Measurements from ENCODE around the gene ITGB3.

The ITGB3 gene

DNA sequence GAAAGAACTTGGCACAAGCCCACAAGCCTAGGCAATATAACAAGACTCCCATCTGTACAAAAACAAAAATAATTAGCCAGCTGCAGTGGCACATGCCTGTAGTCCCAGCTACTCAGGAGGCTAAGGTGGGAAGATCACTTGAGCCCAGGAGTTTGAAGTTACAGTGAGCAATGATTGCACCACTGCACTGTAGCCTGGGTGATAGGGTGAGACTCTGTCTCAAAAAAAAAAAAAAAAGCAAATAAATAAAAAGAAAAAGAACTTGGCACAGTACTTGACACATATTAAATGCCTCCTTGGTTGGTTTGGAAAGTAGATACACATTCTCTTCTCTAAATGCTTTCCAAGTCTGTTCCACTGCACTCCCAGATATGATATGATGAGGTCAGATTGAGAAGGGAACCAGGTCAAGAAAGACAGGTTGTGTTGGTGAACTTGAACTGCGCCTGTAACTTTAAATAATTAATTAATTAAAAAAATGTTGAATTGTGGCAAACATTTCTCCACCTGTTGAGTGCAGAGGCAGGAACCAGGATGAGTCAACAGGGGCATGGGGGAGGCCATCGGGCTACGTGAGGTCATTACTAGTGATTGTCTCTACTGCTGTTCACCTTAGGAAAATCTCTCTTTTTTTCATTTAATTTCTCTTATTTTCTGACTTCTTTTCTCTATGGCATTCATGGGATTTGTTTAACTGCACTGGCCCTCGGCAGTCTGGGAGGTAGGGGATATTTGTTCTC, 44.2 kb downstream of the ITGB3 start:
- no peak for DNase-seq (ENCODE audit: low read depth in 2 of 2)

DNA sequence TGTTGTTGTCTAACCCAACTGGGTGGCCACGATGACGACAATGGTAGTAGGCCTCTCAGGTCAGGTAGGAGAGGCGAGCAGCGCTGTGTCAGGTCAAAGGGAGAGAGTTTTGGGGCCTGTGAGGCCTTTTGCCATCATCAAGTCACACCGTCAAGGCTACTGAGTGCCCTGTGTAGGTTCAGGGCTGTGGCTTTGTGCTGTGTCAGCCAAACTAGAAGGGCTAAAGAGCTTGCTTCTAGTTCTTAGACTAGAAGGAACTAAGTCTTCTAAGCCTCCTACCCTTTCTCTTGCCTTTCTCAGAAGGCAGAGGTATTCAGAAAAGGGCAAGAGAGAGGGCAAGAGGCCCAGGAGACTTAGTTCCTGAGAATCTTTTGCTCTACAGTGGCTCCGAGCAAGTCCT, 45.1 kb downstream of the ITGB3 start:
- no peak for DNase-seq (ENCODE audit: low read depth in 2 of 2)

DNA sequence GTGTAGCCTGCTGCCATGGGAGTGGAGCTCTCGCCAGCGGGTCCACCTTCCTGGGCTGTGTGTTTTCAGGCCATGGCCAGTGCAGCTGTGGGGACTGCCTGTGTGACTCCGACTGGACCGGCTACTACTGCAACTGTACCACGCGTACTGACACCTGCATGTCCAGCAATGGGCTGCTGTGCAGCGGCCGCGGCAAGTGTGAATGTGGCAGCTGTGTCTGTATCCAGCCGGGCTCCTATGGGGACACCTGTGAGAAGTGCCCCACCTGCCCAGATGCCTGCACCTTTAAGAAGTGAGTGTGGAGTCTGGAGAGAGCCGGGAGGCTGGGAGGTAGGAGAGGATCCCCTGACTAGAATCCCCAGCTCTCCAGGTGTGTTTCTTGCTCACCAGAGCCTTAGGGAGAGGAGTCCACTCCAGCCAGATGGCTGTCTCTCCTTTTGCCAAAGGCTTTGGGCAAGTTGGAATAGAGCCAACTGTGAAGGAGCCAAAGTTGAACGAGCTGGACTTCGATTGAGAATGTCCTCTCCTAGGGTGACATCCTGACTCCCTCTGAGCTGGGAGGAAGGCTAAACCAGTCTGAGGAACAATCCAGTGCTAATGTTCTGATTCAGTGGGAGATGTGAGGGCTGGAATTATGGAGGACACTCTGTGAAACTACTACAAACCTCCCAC, 45.7 kb downstream of the ITGB3 start:
- DNase-seq (ENCODE audit: low read depth in 2 of 2): no peak

DNA sequence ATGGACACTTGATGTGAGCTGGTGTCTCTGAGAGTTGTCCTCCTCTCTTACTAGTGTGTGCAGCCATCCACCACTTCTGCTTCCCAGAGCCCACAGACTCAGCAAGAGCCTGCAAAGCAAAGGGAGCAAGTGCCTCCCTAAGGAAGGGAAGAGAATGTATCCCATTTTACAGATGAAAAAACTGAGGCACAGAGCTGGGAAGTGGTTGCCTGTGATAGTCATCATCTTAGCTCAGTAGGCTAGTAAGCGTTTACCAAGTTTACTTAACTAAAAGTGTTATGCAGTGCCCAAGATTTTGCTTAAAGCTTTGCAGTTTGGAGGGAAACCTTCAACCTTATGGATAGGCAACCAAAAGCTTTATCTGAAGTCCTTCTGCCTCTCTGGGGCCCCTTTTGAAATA, 47.1 kb downstream of the ITGB3 start:
- DNase-seq (ENCODE audit: low read depth in 2 of 2): no peak

DNA sequence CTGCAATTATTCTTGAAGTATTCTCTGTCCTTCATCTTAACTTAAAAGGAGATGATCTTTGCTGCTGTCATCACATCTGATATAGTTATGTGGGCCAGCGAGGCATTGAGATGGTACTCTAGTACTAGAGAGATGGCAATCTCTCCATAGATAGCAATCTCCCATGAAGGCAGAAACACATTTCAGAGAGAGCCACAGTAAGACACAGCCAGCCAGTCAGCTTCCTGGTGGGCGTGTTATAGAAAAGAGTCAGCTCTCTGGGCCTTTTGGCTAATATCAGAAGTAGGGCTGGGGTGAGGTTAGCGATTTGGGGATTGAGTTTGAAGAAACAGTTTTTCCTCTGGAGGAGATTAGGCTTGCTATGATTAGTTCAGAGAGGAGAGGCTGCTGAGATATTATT, 47.5 kb downstream of the ITGB3 start:
- no peak for DNase-seq (ENCODE audit: low read depth in 2 of 2)

DNA sequence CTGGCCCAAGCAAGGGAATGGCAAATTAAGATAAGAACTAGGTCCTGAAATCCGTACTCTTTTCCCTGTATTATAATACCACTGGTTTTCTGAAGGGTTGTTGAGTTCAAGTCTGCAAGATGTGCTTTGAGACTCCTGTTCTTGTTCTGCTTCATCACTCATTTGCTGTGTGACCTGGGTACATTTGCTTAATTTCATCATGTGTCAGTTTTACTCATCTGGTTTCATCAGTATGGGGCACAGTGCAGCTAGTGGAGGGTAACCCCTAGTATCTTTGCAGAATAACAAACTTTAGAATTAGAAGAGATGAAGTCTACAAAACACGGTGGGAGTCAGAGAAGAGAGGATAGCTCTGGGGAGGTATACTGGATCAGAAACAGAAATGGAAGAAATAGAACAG, 48.2 kb downstream of the ITGB3 start:
- no peak for DNase-seq (ENCODE audit: low read depth in 2 of 2)

DNA sequence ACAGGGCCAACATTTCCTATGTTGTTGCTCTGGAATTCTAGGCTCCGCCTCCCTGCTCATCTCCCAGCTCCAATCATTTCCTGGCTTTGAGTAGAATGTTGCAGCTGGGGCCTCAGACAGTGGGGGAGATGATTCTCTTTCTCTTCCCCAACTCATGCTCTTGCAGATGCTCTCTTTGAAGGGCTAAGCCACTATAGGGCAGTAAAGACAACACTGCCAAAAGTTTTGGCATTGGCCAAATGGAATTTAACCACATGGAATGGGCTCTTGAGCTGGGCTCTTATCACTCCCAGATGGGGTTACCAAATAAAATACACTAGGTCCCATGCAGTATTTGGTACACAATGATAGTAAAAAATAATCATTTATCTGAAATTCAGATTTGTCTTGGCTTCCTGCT, 50.6 kb downstream of the ITGB3 start:
- DNase-seq (ENCODE audit: low read depth in 2 of 2): no peak

DNA sequence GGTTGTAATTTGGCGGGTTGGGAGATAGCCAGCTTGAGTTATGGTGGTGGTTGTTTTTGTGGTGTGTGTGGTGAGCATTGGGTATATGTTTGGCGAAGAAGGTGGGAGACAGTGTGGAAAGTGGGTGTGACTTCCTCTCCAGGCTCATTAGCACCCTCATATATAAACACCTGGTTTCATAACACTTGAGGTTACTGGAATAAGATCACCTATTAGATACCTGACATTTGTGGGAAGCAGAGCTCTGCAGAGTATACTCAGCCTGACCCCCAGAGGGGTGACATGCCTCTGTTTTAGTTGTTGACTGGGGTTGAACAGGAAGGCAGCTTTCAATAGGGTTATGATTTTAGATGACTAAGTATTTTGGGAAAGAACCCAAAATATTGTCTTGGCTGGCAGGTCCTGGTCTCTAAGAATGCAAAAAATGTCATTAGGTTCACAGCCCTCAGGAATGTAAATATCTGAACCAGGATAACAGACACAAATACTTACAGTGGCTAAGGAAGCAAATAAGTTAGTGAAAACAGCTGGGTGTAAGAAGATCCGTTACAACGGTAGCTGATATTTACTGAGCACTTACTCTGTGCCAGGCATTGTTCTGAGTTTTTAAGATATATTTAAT, 51.8 kb downstream of the ITGB3 start:
- DNase-seq (ENCODE audit: low read depth in 2 of 2): no peak

DNA sequence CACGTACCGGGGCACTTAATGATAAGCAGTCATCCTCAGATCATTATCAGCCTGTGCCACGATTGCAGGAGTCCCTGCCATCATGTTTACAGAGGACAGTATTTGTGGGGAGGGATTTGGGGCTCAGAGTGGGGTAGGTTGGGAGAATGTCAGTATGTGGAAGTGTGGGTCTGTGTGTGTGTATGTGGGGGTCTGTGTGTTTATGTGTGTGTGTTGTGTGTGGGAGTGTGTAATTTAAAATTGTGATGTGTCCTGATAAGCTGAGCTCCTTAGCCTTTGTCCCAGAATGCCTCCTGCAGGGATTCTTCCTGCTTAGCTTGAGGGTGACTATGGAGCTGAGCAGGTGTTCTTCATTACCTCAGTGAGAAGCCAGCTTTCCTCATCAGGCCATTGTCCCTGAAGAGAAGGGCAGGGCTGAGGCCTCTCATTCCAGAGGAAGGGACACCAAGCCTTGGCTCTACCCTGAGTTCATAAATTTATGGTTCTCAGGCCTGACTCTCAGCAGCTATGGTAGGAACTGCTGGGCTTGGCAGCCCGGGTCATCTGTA, 56.6 kb downstream of the ITGB3 start:
- DNase-seq (ENCODE audit: low read depth in 2 of 2): no peak

DNA sequence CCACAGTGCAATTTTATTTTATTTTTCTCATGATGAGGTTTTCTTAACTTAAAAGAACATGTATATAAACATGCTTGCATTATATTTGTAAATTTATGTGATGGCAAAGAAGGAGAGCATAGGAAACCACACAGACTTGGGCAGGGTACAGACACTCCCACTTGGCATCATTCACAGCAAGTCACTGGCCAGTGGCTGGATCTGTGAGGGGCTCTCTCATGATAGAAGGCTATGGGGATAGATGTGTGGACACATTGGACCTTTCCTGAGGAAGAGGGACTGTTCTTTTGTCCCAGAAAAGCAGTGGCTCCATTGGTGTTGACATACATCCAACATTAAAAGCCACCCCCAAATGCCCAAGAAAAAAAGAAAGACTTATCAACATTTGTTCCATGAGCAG, 57.8 kb downstream of the ITGB3 start:
- DNase-seq (ENCODE audit: low read depth in 2 of 2): no peak

DNA sequence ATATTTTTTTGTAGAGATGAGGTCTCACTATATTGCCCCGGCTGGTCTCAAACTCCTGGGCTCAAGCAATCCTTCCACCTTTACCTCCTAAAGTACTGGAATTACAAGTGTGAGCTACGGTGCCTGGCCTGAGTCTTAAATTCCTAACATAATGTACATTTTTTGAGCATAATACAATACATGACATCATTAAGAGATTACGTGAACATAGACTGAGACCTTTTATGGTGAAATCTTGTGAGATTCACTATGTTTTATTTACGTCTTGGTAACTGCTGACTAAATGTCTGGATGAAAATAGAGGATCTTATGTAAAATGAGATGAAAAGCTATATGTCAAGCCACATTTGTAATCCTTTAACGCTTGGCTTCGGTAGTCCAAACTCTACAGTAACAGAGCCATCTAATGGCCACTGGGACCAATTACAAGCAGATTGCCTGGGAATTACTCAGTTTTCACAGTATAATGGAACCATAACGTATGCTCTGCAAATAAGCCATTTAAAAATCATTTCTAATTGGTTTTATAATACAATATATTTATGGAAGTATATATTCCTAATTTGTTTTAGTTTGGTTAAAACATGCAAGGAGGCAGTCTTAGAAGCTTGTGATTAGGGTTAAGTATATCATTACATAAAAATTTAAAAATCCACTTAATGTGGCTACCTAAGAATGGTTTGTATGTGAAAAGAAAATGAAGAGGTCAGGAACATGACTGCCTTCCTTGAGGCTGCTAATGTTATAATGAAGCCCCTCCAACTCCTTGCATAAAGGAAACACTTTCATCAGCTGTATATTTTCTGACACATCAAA, 62.0 kb downstream of the ITGB3 start:
- no peak for DNase-seq (ENCODE audit: low read depth in 2 of 2)

DNA sequence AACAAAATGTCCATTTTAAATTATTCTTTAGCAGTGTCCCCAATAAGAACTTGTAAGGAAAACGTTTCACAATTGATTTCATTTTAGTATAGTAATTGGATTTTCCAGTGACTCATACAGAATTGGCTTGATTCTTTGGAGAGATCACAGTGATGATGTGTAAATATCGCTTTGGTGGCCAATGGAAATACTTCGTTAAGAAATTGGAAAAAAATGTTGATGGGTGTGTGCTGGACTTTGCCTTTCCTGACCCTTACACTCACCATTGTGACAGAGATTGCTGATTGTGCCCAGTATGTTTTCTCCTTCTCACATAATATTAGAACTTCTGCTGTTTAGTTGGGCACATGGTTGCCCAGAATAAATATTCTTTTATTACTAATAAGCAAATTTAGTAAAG, 62.7 kb downstream of the ITGB3 start:
- no peak for DNase-seq (ENCODE audit: low read depth in 2 of 2)

DNA sequence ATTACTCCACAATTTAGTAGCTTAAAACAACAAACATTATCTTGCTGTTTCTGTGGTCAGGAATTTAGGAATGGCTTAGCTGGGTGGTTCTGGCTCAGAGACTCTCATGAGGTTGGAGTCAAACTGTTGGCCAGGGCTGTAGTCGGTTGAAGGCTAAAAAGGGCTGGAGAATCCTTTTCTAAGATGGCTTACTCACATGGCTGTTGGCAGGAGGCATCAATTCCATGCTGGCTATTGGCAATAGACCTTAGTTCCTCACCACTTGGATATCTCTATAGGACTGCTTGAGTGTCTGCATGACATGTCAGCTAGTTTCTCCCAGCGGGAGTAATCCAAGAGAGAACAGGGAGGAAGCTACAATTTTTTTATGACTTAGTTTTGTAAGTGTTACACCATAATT, 63.5 kb downstream of the ITGB3 start:
- DNase-seq (ENCODE audit: low read depth in 2 of 2): no peak

DNA sequence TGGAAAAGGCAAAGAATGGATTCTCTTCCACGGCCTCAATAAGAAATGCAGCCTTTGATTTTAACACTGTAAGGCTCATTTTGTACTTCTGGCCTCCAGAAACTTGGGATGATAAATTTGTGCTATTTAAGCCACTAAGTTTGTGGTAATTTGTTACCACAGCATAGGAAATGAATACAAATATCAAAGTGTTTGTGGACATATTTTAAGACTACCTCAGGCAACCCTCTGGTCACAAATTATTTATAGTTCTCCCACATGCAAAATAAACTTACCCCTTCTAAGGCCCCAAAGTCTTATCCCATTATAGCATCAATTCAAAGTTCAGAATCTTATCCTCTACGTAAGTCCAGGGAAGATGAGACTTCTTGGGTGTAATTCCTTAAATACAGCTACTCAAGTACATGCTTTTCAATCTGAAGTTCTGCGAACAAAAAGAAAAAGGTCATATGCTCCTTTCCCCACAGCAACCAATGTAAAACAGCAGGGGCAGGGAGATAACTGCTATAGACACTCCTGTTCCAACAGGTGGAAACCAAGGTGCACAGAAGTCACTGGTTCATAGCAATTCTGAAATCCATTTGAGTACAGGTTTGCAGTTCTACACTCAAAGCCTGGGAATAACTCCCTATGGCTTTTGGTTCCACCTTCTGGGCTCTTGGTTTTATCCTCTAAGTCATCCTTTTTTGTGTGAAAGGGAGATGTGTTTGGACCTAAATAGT, 64.7 kb downstream of the ITGB3 start:
- DNase-seq (ENCODE audit: low read depth in 2 of 2): no peak

DNA sequence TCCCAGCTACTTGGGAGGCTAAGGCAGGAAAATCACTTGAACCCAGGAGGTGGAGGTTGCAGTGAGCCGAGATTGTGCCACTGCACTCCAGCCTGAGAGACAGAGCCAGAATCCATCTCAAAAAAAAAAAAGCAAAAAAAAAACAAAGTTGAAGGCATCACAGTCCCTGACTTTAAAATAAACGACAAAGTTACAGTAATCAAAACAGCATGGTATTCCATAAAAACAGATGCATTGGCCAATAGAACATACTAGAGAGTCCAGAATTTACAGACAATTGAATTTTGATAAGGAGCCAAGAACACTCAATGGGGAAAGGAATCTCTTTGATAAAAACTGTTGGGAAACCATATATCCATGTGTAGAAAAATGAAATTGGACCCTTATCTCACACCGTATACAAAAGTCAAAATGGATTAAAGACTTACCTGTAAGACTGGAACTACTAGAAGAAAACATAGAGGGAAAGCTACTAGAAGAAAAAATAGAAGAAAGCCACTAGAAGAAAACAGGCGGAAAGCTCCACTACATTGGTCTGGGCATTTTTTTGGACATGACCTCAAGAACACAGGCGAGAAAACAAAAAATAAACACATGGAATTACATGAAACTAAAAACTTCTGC, 67.4 kb downstream of the ITGB3 start:
- no peak for DNase-seq (ENCODE audit: low read depth in 2 of 2)

DNA sequence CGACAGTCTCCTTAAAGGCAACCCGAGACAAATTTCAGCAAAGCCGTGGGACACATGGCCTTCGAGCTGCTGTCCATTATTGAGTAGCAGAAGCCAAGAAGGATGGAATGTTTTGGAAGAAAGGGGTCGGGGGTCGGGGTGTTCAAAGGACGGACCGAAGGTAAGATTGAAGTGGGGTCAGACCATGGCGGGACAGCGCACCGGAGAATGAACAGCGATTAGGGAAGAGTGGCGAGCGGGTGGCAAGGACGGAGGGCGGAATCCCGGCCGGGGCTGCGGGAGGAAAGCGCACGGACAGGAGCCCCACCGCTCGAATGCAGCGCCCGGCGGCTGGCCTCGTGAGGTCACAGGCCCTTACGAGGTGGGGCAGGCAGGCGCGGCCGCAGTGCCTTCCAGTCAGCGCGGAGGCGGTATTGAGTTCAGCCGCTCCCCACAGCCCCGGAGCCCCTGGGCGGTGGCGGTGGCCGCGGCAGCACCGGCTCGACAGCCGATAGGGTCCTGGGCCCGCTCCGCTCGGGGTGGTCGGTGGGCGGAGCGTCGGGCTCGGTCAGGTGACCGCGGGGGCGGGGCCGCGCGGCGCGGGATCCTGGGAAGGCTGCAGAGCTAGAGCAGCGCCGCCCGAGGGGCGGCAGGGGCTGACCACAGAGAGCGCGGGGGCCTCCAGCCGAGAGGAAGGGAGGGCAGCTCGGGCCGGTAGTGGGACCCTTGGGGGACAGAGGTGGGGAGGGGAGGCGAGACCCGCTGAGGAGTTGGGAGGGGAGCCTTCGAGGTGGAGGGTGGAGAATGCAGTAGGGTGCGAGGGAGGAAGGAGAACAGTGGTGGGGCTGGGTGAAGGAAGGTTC, 70.0 kb downstream of the ITGB3 start, which contains the start of gene EFCAB13:
EFCAB13 (plus strand) TSS at position 574 of the 842 bp plus-strand sequence. CDS start 4,399 bp downstream, outside the sequence.
- DNase-seq (ENCODE audit: low read depth in 2 of 2): peak; percentile 50 to 64

DNA sequence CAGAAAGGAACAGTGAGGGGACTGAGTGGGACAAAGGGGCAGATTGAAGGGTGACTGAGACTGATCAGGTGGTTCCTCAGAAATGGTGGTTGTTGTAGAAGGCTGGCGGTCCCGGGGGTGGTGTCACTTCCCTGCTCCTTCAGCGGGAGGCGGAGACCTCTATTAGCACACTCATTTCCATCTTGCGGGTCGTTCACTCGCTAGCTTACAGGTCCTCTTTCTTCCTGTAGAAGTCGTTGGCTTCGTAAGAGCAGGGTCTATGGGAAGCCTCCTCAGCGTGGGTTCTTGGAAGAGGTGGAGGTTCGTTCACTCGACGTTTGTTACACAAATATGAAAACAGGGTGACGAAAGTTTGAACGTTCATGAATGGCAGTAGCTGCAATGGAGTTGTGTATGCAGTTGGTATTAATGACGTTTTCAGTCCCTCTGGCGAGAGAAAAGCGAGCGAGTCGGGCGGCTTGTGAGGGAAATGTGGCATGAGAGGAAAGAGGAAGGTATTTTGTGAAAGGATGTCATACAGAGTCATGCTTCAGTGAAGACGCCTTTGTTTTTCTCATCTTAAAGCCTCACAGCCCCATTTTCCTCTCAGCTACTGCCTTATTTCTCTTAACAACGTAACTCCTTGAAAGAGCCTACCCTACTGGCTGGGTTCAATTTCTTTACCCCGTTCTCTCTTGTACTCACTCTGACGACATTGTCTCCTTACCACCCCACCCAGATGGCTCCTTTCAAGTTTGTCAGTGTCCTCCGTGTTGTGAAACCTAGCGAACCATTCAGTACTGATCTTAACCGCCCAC, 70.8 kb downstream of the ITGB3 start:
- peak in 1 of 2 experiments; percentile 28 for DNase-seq (ENCODE audit: low read depth in 2 of 2)

DNA sequence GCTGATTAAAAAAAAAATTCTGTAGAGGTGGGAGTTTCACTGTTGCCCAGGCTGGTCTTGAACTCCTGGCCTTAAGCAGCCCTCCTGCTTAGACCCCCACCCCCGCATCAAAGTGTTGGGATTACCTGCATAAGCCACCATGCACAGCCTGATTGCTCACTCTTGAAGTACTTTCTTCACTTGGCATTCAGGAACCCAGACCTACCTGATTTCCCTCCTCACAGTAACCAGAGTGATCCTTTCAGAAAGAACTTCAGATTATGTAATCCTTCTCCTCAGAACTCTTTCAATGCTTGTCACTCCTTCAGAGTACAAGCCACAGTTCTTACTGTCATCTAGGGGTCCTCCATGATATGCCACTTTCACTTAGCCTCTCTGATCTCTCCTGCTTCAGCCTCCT, 71.5 kb downstream of the ITGB3 start:
- no peak for DNase-seq (ENCODE audit: low read depth in 2 of 2)

DNA sequence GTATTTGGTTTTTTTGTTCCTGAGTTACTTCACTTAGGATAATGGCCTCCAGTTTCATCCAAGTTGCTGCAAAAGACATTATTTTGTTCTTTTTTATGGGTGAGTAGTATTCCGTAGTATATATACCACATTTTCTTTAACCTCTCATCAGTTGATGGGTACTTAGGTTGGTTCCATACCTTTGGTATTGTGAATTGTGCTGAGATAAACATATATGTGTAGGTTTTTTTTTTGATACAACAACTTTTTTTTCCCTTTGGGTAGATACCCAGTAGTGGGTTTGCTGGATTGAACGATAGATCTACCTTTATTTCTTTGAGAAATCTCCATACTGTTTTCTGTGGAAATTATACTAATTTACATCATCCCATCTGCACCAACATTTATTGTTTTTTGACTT, 76.9 kb downstream of the ITGB3 start:
- DNase-seq (ENCODE audit: low read depth in 2 of 2): no peak
